WTC11 (cell line): Measurements from ENCODE around the gene OVCA2.

Experiments
- CREB1 ChIP-seq: sonication (generic); formaldehyde crosslinking; IDR thresholded peaks from 2 replicates; pipeline ENCODE4 v1.8.0; 2023; ENCODE audit warnings: mild to moderate bottlenecking, missing genetic modification reagents
- SMAD3 ChIP-seq: sonication (generic); formaldehyde crosslinking; IDR thresholded peaks from 2 replicates; pipeline ENCODE4 v1.8.0; 2022; ENCODE audit warnings: missing genetic modification reagents, mild to moderate bottlenecking, borderline replicate concordance
- ZNF138 ChIP-seq: sonication (generic); formaldehyde crosslinking; conservative IDR thresholded peaks from 2 replicates; pipeline ENCODE4 v1.8.1; 2022; ENCODE audit warnings: mild to moderate bottlenecking, moderate library complexity, missing genetic modification reagents
- ZNF416 ChIP-seq: fragments of 250-450 bp; sonication (Bioruptor Pico); IDR thresholded peaks from 2 replicates; pipeline ENCODE4 v1.9.0; 2021; ENCODE audit warnings: mild to moderate bottlenecking, inconsistent platforms
- TF ChIP-seq, protein P1 (sequence below): sonication (generic); formaldehyde crosslinking; IDR thresholded peaks from 2 replicates; pipeline ENCODE4 v1.8.1; 2023; ENCODE audit warnings: mild to moderate bottlenecking, missing genetic modification reagents, moderate library complexity
- TF ChIP-seq, protein P2 (sequence below): sonication (generic); formaldehyde crosslinking; IDR thresholded peaks from 2 replicates; pipeline ENCODE4 v1.8.1; 2022; ENCODE audit warnings: mild to moderate bottlenecking, moderate library complexity, missing genetic modification reagents
- TF ChIP-seq, protein P3 (sequence below): fragments of 200-600 bp; IDR thresholded peaks from 2 replicates; pipeline ENCODE4 v1.8.0; 2022; ENCODE audit warnings: antibody characterized with exemption

DNA sequence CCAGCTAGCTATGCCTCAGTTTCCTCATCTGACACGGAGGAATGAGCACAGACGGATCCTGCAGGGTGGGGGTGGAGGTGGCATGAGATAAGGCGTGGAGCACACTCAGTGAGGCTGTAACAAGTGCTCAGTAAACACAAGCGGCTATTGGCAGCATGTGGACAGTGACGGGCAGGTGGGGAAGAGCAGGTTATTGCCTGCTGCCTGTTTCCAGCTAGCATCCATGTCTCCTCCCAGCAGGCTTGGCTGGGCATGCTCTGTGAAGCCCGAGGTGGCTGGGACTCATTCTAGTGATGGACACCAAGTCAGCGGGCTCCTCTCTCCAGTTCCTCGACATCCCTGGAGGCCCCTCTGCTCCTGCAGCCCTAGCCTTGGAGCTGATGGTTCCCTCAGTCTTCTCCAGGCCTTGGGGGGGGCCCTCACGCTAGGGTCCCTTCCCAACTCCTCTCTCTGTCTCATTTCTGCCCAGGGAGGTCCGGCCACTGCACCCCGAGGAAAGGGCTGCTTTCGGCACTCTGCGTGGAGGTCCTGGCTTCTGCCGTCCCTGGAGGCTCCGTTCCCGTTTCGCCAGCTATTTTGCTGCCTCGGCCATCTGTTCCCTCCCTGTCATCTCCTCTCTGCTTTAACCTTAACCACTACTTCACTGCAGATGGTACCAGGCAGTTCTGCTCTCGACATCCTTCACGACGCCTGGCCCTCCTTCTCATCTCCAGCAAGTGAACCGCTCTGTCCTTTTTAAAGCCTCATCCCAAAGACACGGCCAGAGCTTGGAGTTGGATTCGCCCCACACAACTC lies 22.9 kb upstream of the OVCA2 start:
- TF ChIP-seq CREB1 (CRISPR knock-in tag) (no peak), SMAD3 (CRISPR knock-in tag) (no peak), ZNF138 (no peak), ZNF416 (CRISPR knock-in tag) (no peak)
- TF ChIP-seq, protein P1, sequence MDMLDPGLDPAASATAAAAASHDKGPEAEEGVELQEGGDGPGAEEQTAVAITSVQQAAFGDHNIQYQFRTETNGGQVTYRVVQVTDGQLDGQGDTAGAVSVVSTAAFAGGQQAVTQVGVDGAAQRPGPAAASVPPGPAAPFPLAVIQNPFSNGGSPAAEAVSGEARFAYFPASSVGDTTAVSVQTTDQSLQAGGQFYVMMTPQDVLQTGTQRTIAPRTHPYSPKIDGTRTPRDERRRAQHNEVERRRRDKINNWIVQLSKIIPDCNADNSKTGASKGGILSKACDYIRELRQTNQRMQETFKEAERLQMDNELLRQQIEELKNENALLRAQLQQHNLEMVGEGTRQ (CRISPR knock-in tag) = no peak
- TF ChIP-seq, protein P2, sequence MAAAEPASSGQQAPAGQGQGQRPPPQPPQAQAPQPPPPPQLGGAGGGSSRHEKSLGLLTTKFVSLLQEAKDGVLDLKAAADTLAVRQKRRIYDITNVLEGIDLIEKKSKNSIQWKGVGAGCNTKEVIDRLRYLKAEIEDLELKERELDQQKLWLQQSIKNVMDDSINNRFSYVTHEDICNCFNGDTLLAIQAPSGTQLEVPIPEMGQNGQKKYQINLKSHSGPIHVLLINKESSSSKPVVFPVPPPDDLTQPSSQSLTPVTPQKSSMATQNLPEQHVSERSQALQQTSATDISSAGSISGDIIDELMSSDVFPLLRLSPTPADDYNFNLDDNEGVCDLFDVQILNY (CRISPR knock-in tag) = no peak
- TF ChIP-seq, protein P3, sequence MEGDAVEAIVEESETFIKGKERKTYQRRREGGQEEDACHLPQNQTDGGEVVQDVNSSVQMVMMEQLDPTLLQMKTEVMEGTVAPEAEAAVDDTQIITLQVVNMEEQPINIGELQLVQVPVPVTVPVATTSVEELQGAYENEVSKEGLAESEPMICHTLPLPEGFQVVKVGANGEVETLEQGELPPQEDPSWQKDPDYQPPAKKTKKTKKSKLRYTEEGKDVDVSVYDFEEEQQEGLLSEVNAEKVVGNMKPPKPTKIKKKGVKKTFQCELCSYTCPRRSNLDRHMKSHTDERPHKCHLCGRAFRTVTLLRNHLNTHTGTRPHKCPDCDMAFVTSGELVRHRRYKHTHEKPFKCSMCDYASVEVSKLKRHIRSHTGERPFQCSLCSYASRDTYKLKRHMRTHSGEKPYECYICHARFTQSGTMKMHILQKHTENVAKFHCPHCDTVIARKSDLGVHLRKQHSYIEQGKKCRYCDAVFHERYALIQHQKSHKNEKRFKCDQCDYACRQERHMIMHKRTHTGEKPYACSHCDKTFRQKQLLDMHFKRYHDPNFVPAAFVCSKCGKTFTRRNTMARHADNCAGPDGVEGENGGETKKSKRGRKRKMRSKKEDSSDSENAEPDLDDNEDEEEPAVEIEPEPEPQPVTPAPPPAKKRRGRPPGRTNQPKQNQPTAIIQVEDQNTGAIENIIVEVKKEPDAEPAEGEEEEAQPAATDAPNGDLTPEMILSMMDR = no peak
